GM12878 (cell line): ENCODE data around the gene ANKRD13D. TPM values are rescaled to one million over a fixed set of nuclear protein-coding genes. Genes with fewer than 3 reads are reported as not detected.

Experiments used
- ATAC-seq: fragments of 200-7000 bp; cut with Tn5 transposase; 3 replicates; pipeline ENCODE4 v1.9.1; 2020; ENCODE audit warnings: mild to moderate bottlenecking, moderate library complexity
- BruUV-seq: library from RNA; stranded (reverse); fragments of 400-500 nt; replicated peaks from 2 replicates; lab custom pipeline; 2021; lab: Mats Ljungman, UMichigan
- CTCF ChIA-PET: fragments of 300-600 bp; sonication (Branson Sonifier 250); formaldehyde crosslinking; extraction: SDS; loops from one replicate; lab custom pipeline; 2021; ENCODE audit warnings: inconsistent platforms; lab: Yijun Ruan, JAX
- POLR2A ChIA-PET: fragments of 350-600 bp; formaldehyde crosslinking; extraction: SDS; loops from one replicate; lab custom pipeline; 2021; ENCODE audit warnings: inconsistent platforms; lab: Charles Lee
- RAD21 ChIA-PET: fragments of 300-600 bp; sonication (Branson Sonifier 250); formaldehyde crosslinking; loops from one replicate; lab custom pipeline; 2023; ENCODE audit warnings: antibody characterized with exemption; ENCODE audit not compliant: unreplicated experiment; lab: Charles Lee
- SMC1A ChIA-PET: fragments of 300-600 bp; sonication (Branson Sonifier 250); formaldehyde crosslinking; loops from one replicate; lab custom pipeline; 2023; ENCODE audit not compliant: unreplicated experiment, uncharacterized antibody; lab: Charles Lee
- DNase-seq: peaks from one replicate; pipeline ENCODE4 v3.0.0-alpha.2; 2011; ENCODE audit warnings: low read depth, low spot score
- FAIRE-seq: peaks from 3 replicates; lab custom pipeline; 2011; peaks lifted over from hg19 to GRCh38; lab: Jason Lieb, UNC
- H2AFZ ChIP-seq: 2 replicates; pipeline ENCODE4 v1.6.0; 2011; ENCODE audit warnings: low read depth, low read length, control low read depth; ENCODE audit not compliant: control insufficient read depth
- H3K27ac ChIP-seq: 2 replicates; pipeline ENCODE4 v1.5.1; 2011; ENCODE audit warnings: control low read depth; ENCODE audit not compliant: control insufficient read depth, insufficient read depth
- H3K27me3 ChIP-seq, 2 experiments: replicated peaks in 1 of 2; 2 replicates each; pipeline versions ENCODE4 v1.6.0 to v1.6.1; 2011; ENCODE audit warnings: low read length in 1 of 2; ENCODE audit not compliant: control insufficient read depth in 2 of 2, insufficient read depth in 2 of 2
- H3K36me3 ChIP-seq, 2 experiments: 2 replicates each; pipeline ENCODE4 v1.5.1; 2011; ENCODE audit warnings: low read length in 1 of 2; ENCODE audit not compliant: control insufficient read depth in 2 of 2, insufficient read depth in 2 of 2
- H3K4me1 ChIP-seq: 2 replicates; pipeline ENCODE4 v1.6.1; 2011; ENCODE audit warnings: mild to moderate bottlenecking, low read length, moderate library complexity, mixed read lengths; ENCODE audit not compliant: control insufficient read depth, insufficient read depth
- H3K4me2 ChIP-seq: 2 replicates; pipeline ENCODE4 v1.6.0; 2011; ENCODE audit warnings: control low read depth; ENCODE audit not compliant: control insufficient read depth, insufficient read depth
- H3K4me3 ChIP-seq: fragments of 200-600 bp; sonication (generic); 2 replicates; pipeline ENCODE4 v1.5.1; 2016
- H3K79me2 ChIP-seq: 2 replicates; pipeline ENCODE4 v1.6.0; 2011; ENCODE audit warnings: low read length; ENCODE audit not compliant: control insufficient read depth, insufficient read depth
- H3K9ac ChIP-seq: 2 replicates; pipeline ENCODE4 v1.8.0; 2011; ENCODE audit warnings: low read length, control low read depth, mixed read lengths; ENCODE audit not compliant: control insufficient read depth, insufficient read depth
- H3K9me3 ChIP-seq: replicated peaks from 3 replicates; pipeline ENCODE4 v1.5.1; 2011; ENCODE audit warnings: mild to moderate bottlenecking, low read length; ENCODE audit not compliant: control insufficient read depth, insufficient read depth
- H4K20me1 ChIP-seq: 2 replicates; pipeline ENCODE4 v1.6.0; 2011; ENCODE audit not compliant: control insufficient read depth, insufficient read depth
- BHLHE40 ChIP-seq, 2 experiments: fragments of 450-650 bp in 1 of 2; IDR thresholded peaks; 2 replicates each; pipeline ENCODE4 v1.6.1; 2011 to 2017; ENCODE audit warnings: low read depth in 2 of 2, borderline replicate concordance in 1 of 2, improper control_type of control experiment in 1 of 2, low read length in 1 of 2, mild to moderate bottlenecking in 1 of 2
- GATAD2B ChIP-seq: fragments of 450-650 bp; conservative IDR thresholded peaks from 2 replicates; pipeline ENCODE4 v1.6.1; 2017; ENCODE audit warnings: low read depth, mild to moderate bottlenecking, moderate library complexity
- HDAC6 ChIP-seq: fragments of 200-600 bp; sonication (generic); IDR thresholded peaks from one replicate; pipeline ENCODE4 v1.8.0; 2017; ENCODE audit warnings: antibody characterized with exemption; ENCODE audit not compliant: unreplicated experiment
- MYB ChIP-seq: fragments of 150-350 bp; IDR thresholded peaks from 2 replicates; pipeline ENCODE4 v1.6.1; 2014; ENCODE audit warnings: mild to moderate bottlenecking, low read depth, low read length, borderline replicate concordance
- NR2F1 ChIP-seq: fragments of 450-650 bp; conservative IDR thresholded peaks from 2 replicates; pipeline ENCODE4 v1.6.1; 2017; ENCODE audit warnings: mild to moderate bottlenecking
- POLR2AphosphoS5 ChIP-seq: IDR thresholded peaks from 2 replicates; pipeline ENCODE4 v1.6.1; 2011; ENCODE audit warnings: mild to moderate bottlenecking, low read length, inconsistent platforms
- SUZ12 ChIP-seq: fragments of 200-600 bp; sonication (generic); IDR thresholded peaks from one replicate; pipeline ENCODE4 v1.6.1; 2018; ENCODE audit warnings: antibody characterized with exemption, mild to moderate bottlenecking; ENCODE audit not compliant: unreplicated experiment
- WGBS: methylation state at CpG from one replicate; pipeline ENCODE4 v1.1.6; 2016; ENCODE audit warnings: low lambda C conversion rate; ENCODE audit not compliant: insufficient replicate concordance, insufficient coverage; ENCODE audit errors: missing lambda C conversion rate; 5-methylcytosine and 5-hydroxymethylcytosine counted together
- in situ Hi-C: fragments of 300-500 bp; cut with MboI; formaldehyde crosslinking; loops from 9 replicates; pipeline ENCODE4 v1.14.3; 2018; ENCODE audit warnings: mixed read lengths
- intact Hi-C: fragments of 100-400 bp; cut with micrococcal nuclease; formaldehyde crosslinking; loops from one replicate; pipeline ENCODE4 v1.14.2; 2022; ENCODE audit not compliant: unreplicated experiment
- polyA plus RNA-seq, 11 experiments: library from polyadenylated mRNA; depleted of rRNA in 4 of 11; unstranded in 6 of 11; stranded (reverse) in 5 of 11; fragments of >200 nt; fragmentation: Nextera tagmentation in 4 of 11; fragmentation: Illumina TruSeq in 1 of 11; extraction: Ambion mirVana in 4 of 11; extraction: Trizol in 1 of 11; gene quantifications; 1 replicate in 1 of 11; 2 replicates in 10 of 11; pipeline versions ENCODE4 v1.2.1 to v1.2.3, GENCODE V29; 2011 to 2016; ENCODE audit warnings: inconsistent platforms in 2 of 11, missing spikeins in 2 of 11, low read depth in 1 of 11
- total RNA-seq, 4 experiments: library from RNA; depleted of rRNA in 3 of 4; stranded (reverse); fragments of >200 nt in 3 of 4; fragmentation: Illumina TruSeq in 1 of 4; extraction: Trizol in 1 of 4; gene quantifications; 2 replicates each; pipeline versions ENCODE4 v1.2.1 to v1.2.3, GENCODE V29; 2013 to 2021
- TF ChIP-seq, protein P1 (sequence below): fragments of 450-650 bp; IDR thresholded peaks from 2 replicates; pipeline ENCODE4 v1.6.1; 2017; ENCODE audit warnings: low read depth, mild to moderate bottlenecking, moderate library complexity
- TF ChIP-seq, protein P2 (sequence below), 3 experiments: IDR thresholded peaks in 2 of 3; conservative IDR thresholded peaks in 1 of 3; 2 replicates each; pipeline ENCODE4 v1.5.1; 2011; ENCODE audit warnings: low read depth in 3 of 3, low read length in 3 of 3, mild to moderate bottlenecking in 3 of 3, control low read depth in 2 of 3, moderate library complexity in 2 of 3, inconsistent platforms in 1 of 3, mixed read lengths in 1 of 3; ENCODE audit not compliant: control insufficient read depth in 2 of 3, insufficient read depth in 1 of 3; ENCODE audit errors: extremely low read depth in 1 of 3

The ANKRD13D gene
- total and polyA plus RNA-seq, 10 of the 15 experiments (the other 5 are each of a cell fraction or from before 2014, with no cell fraction given): 2.0 to 56.2 (median 21.4) TPM

DNA sequence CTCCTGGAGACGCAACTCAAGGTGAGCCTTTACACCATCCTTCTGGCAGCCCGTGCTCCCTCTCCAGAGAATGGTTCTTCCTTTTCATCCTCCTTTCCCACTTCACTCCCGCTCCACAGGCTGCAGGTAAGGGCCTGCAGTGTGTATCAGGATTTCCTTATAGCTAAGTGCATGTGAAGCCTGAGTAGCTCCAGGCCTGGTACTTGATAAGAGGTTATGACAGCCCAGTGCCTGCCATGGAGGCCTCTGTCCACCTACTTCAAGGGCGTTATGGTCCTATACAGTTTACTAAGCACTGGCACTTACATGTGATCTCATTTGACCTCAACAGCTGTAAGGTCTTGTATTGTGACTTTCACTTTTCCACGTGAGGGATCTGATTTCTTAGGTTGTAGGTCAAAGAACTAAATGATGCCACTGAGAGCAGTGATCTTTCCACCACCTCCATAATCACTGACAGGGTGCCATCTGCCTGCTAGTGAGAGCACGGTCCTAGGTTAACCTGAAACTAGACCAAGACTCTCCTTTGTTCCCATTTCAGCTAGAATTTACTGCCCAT lies 32.3 kb downstream of the ANKRD13D start:
- BruUV-seq: no TSS peak
- no peaks in the 10 kb centered on the region for H3K9me3 ChIP-seq
- no peak overlapping the region for H2AFZ ChIP-seq
- H3K79me2 ChIP-seq: no peaks in the 10 kb centered on the region
- in situ Hi-C loops (no loop called here), intact Hi-C loops (no loop called here)
- FAIRE-seq (peak; percentile 7), DNase-seq (no peak), ATAC-seq (no peak)
- peaks cover 3% of the 10 kb centered on the region for H3K4me1 ChIP-seq
- no peaks in the 10 kb centered on the region for H4K20me1 ChIP-seq
- H3K36me3 ChIP-seq: no peaks in the 10 kb centered on the region
- ChIA-PET CTCF (interaction anchor here (0.5 to 12.1 kb wide), 8 partner anchors 17 to 370 kb away, joined by 3 to 151 read pairs (median 20); partner anchors contain the start of gene POLD4), RAD21 (interaction anchor here (1.2 to 7.0 kb wide), 4 partner anchors 26 to 60 kb away, joined by 3 to 64 read pairs (median 4); no protein-coding TSS in a partner anchor), POLR2A (interaction anchor here (0.5 to 2.8 kb wide), 4 partner anchors 25 to 574 kb away, joined by 3 to 10 read pairs (median 4); partner anchors contain the start of gene POLD4), SMC1A (interaction anchor here (1.1 to 7.6 kb wide), 6 partner anchors 24 to 60 kb away, joined by 4 to 82 read pairs (median 18); partner anchors contain the start of gene POLD4)
- no peak overlapping the region for H3K9ac ChIP-seq
- no peak overlapping the region for H3K4me2 ChIP-seq
- H3K27ac ChIP-seq: no peak overlapping the region
- 44% methylated on average over 6 of the region's 6 CpGs for WGBS
- TF ChIP-seq GATAD2B (no peak), POLR2AphosphoS5 (no peak), MYB (no peak), HDAC6 (no peak), BHLHE40 (IDR thresholded peaks at IDR 0.05; ENCODE audit: borderline replicate concordance in 1 of 2, low read depth in 2 of 2, low read length in 1 of 2) (peak in 1 of 2 experiments; percentile 31; a peak in 1 of 4 replicates), SUZ12 (no peak), NR2F1 (peak; percentile 68)
- TF ChIP-seq, protein P1, sequence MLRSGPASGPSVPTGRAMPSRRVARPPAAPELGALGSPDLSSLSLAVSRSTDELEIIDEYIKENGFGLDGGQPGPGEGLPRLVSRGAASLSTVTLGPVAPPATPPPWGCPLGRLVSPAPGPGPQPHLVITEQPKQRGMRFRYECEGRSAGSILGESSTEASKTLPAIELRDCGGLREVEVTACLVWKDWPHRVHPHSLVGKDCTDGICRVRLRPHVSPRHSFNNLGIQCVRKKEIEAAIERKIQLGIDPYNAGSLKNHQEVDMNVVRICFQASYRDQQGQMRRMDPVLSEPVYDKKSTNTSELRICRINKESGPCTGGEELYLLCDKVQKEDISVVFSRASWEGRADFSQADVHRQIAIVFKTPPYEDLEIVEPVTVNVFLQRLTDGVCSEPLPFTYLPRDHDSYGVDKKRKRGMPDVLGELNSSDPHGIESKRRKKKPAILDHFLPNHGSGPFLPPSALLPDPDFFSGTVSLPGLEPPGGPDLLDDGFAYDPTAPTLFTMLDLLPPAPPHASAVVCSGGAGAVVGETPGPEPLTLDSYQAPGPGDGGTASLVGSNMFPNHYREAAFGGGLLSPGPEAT: no peak
- TF ChIP-seq, protein P2, sequence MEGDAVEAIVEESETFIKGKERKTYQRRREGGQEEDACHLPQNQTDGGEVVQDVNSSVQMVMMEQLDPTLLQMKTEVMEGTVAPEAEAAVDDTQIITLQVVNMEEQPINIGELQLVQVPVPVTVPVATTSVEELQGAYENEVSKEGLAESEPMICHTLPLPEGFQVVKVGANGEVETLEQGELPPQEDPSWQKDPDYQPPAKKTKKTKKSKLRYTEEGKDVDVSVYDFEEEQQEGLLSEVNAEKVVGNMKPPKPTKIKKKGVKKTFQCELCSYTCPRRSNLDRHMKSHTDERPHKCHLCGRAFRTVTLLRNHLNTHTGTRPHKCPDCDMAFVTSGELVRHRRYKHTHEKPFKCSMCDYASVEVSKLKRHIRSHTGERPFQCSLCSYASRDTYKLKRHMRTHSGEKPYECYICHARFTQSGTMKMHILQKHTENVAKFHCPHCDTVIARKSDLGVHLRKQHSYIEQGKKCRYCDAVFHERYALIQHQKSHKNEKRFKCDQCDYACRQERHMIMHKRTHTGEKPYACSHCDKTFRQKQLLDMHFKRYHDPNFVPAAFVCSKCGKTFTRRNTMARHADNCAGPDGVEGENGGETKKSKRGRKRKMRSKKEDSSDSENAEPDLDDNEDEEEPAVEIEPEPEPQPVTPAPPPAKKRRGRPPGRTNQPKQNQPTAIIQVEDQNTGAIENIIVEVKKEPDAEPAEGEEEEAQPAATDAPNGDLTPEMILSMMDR (IDR thresholded peaks at IDR 0.05 in 2 of 3, conservative IDR thresholded peaks at IDR 0.05 in 1 of 3; ENCODE audit: control insufficient read depth in 2 of 3, extremely low read depth in 1 of 3, insufficient read depth in 1 of 3, low read depth in 3 of 3, low read length in 3 of 3): 0 out of 6 replicates have a peak, but pooled peaks of 1 of the 3 experiments have one; percentile 0
- H3K4me3 ChIP-seq: no peak overlapping the region
- no peaks in the 10 kb centered on the region for H3K27me3 ChIP-seq
